GM21528 (cell line): ENCODE data around the gene FARS2.
"Not testable (repeated sequence)": the region's sequence is repeated elsewhere in the genome, so short reads cannot be mapped to it uniquely, and the experiment has no call there.

Source experiments
- ATAC-seq: cut with Tn5 transposase; IDR thresholded peaks from one replicate; pipeline ENCODE4 v1.9.1; 2021; ENCODE audit warnings: mild to moderate bottlenecking, moderate library complexity; ENCODE audit not compliant: unreplicated experiment, low FRiP score

Gene FARS2

DNA sequence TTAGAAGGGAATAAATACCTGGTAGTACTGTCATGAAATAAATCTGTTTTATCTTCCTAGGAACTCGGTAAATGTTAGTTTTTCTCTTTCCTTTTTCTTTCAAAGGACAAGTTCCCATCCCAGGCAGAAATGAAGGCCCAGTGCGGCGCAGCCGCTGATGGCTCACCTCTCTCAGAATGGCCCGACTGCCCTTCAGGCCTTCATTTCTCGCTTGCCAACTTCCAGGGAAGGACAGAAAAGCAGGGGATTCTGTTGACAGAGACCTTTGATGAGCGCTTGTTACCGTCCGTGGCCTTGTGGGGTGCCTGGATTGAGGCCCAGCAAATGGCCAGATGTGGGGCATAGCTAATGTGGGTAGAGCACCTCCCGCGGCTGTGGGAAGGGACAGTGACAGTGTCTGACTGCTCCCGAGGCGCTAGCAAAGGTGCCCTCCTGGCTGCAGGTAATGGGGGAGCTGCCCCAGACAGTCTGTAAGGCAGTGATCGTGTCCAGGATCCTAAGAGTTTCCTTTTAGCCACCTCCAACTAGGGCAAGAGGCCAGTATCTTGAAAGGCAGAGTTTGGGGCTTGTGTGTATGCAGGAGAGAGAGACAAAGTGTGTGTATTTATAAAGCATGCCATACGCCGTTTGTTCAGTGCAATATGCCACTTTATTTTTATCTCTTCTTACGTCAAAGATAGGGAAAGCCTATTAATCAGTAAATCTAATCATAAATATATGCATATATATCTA lies 391.3 kb downstream of the FARS2 start:
- ATAC-seq = no peak

DNA sequence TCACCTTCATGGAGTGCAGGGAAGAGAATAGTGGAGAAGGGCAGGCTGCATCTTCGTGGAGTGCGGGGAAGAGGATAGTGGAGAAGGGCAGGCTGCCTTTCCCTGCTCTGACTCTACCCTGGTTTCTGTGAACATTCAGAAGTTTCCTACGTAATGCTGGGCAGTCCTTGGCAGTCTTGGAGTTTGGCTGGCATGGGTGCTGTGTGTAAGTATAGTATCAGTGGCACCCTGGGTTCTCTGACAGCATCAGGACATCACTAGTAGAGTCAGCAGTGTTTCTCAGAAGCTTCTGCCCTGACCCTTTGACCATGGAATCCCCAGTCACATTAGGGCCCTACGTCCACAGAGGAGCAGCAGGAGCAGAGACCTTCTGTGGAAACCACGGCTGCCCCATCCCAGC lies 392.5 kb downstream of the FARS2 start:
- ATAC-seq = no peak

DNA sequence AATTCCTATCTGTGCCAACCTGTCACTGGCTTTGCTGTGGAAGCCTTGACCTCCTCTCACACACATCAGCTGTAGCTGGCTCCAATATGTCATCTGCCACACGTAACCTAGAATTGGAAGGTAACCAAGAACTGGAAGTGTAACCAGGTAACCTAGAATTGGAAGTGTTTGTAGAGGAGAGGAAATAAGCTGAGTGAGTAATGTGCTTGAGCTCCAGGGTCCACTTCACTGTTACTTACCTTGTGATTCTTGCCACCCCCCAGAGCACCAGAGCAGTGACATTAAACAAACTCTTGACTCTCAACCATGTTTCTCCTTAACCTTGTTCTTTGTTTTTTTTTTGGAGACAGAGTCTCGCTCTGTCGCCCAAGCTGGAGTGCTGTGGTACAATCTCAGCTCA lies 394.9 kb downstream of the FARS2 start:
- ATAC-seq = no peak

DNA sequence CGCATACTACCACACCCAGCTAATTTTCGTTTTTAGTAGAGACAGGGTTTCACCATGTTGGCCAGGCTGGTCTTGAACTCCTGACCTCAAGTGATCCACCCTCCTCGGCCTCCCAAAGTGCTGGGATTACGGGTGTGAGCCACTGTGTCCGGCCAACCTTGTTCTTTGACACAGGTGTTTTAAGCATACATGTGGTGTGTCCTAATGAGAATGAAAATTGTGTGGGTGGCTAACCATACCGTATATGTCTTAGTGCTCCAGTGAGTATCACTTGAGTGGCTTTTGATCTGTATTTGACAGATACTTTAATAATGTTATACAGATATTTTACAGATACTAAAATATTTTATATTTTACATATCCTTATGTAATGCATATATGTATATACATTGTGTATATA lies 395.4 kb downstream of the FARS2 start:
- ATAC-seq = not testable (repeated sequence)

DNA sequence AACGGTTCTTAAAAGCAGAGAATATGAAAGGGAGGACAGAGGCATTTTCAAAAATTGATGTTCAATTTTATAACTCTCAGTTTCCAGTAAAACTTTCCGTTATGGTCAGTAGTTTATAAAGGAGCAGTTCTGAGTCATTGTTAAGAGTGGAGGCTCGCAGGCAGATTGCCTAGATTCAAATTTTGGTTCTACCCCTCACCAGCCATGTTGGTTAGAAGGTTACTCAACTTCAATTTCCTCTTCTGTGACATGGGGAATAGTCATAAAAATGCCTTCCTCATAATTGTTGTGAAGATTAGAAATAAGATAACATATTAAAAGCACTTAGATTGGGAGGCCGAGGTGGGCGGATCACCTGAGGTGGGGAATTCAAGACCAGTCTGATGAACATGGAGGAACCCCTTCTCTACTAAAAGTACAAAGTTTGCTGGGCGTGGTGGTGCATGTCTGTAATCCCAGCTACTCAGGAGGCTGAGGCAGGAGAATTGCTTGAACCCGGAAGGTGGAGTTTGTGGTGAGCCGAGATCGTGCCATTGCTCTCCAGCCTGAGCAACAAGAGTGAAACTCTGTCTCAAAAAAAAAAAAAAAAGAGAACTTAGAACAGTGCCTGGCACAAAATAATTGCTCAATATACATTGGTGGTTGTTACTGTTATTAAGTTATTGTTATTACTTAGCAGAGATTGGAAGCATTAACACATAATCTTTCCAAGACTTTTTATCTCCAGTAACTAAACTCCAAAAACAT lies 396.5 kb downstream of the FARS2 start:
- no peak for ATAC-seq

DNA sequence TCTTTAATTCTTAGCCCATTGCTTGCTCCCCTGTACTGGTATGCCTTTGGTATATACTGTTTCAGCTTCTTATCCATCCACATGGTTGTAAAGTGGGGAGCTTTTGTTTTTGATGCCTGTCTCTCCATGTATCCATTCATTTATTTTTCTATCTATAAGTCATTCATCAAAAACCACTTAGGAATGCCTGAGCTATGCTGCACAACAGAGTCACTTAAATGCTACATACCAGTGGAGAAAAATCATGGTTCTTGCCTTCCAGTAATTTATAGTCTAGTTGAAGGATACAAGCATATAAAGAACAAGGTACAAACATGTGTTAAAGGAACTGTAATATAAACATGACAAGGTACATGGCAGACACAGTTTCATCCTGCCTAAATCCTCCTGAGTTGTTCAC lies 398.2 kb downstream of the FARS2 start:
- no peak for ATAC-seq

DNA sequence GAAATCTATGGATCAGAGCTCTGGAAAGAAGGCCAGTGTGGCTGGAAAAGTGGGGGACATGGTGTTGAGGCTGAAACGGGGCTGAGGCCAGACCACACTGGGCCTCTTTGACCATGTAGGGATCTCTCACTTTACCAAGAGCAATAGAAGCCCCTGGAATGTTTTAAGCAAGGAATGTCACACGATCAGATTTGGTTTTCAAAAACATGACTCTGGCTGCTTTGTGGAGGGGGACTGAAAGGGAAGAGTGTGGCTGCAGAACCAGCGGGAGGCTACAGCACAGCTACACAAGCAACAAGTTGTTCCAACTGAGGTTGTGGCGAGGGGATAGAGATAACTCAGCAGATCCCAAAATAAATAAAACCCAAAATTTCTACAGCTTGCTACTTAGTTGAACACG lies 399.5 kb downstream of the FARS2 start:
- ATAC-seq = no peak

DNA sequence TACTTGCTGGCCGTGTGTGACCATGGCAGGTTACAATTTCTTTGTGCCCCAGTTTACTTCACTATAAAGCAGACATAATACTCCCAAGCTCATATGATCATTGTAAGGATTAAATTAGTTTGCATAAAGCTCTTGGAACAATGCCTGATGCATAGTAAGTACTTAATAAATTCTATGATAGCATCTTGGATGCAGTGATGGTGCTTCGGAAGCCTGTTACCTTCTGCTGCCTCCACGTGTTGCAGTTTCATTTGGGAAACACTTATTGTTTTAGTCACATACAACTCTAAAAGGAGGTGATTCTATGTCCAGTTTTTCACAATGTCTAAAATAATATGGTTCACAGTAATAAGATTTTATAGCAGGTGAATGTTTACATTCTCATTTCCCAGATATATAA lies 401.5 kb downstream of the FARS2 start:
- ATAC-seq = no peak

DNA sequence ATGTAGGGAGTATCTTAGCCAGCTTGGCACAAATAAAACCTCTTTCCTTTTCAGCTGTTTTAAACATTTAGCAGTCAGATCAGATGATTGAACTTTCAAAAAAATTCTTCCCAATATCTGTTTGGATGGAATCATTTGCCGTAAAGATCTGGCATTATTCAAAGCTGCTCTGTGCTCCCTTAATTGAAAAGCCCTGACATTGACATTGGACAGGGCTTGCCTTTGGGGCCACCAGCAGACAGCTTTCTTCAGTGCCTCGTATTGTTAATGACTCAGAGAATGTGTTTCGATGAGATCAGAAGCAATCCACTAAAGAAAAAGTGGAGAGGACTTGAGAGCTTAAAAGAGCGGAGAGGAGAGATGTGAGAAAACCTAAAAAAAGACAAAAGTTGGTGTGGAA lies 401.9 kb downstream of the FARS2 start:
- no peak for ATAC-seq

DNA sequence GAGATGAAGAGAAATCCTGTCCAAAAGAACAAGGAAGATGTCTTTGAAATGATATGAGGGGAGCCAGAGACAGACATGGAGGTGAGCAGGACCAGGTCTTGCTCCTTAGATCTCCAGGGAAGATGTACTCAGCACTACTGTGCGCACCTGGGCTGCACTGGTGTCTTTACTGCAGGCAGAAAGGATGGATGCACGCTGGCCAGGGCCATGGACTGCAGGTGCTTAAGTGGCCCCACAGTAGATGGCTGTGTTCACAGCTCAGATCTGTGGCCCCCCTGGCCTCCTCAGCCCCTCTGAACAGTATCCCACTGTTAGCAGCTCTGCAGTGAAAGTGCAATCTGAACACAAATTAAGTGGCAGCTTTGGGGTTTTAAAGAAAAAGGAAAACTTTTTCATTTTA lies 402.4 kb downstream of the FARS2 start:
- no peak for ATAC-seq

DNA sequence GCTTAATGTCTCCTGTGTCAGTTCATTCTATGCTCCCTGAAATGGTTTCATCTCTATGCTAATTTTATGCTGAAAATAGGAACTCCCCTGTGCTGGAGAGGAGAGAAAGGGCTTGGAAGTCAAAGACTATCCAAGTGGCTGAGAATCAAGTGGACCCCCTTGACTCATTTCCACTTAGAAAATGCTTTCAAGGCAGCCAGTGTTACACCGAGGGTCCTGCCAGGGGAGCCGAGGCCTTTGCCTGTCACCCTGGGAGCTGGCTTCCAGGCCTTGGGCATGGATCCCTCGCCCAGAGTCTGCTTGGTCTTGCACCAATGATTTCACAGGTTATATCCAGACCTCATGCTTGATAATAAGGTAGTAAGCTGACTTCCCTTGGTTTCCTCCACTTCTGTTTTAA lies 402.8 kb downstream of the FARS2 start:
- ATAC-seq = no peak

DNA sequence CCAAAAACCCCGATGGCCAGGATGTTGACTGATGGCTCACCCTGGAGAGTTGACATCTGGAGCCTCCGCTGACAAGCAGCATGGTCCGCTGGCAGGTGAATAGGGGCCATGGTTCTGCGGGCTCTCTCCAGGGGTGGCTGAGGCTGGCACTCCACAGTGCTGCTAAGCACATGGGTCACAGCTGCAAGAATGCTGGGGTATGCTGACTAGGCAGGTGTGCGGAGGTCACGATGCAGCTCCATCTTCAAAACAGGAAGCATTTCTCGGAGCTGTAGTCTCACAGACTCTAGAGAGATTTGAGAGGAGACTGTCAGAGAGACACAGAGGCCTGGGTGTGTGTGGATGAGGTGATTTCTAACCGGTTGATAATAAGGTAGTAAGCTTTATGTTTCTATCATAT lies 403.9 kb downstream of the FARS2 start:
- no peak for ATAC-seq

DNA sequence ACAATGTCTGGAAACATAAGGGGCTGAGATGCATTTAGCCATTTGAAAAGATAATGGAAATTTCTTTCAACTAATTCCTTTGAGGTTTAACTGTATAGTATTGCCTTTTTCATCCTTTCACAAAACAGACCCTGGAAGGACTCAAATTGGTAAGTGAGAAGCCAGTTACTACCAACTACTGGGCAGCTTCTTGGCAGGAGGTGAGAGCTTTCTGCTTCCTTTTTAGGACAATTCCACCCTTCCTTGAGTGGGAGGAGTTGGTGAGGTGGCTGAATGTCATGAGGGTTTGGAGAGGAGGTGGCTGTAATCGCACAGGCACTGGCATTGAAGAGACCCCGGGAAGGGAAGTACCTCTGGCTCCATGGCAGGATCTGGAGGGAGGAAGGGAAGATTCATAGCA lies 404.4 kb downstream of the FARS2 start:
- ATAC-seq = no peak

DNA sequence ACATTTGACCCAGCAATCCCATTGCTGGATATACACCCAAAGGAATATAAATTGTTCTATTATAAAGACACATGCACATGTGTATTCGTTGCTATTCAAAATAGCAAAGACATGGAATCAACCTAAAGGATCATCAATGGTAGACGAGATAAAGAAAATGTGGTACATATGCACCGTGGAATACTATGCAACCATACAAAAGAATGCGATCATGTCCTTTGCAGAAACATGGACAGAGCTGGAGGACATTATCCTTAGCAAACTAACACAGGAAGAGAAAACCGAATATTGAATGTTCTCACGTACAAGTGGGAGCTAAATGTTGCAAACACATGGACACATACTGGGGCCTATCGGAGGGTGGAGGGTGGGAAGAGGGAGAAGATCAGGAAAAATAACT lies 405.4 kb downstream of the FARS2 start:
- no peak for ATAC-seq

DNA sequence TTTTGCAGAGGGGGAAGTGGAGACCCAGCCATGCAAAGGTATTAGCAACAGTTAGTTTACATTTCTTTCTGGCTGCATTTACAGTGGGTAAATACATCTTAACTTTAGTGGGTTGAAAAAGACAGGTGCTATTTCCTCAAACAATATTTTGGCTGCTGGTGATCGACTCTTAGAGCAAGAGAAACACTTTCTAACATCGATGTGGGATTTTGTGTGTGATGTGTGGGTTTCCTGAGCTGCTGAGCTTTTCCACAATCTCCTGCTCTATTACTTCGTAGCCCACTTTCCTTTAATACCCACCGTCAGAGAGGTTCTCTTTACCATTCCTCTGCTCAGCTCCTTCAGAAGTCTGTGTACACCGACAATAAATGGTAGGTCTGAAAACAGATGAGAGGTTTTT lies 406.4 kb downstream of the FARS2 start:
- ATAC-seq = no peak

DNA sequence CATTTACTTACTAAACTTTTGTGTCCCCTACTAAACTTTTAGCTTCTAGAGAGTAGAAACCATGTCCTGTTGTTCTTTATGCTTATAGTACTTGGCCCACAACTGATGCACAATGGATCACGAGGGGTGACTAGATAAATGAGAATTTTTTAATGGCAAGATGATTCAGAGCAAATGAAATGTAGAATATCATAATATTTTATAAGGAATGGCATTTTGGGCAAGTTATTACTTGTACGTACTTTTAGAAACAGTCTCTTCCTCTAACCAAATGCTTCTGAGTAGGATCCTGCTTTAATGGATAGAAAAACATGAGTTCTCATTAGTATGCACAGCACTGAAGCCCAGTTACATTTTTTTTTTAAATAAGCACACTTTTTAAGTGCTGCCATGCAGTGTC lies 409.1 kb downstream of the FARS2 start:
- ATAC-seq = no peak

DNA sequence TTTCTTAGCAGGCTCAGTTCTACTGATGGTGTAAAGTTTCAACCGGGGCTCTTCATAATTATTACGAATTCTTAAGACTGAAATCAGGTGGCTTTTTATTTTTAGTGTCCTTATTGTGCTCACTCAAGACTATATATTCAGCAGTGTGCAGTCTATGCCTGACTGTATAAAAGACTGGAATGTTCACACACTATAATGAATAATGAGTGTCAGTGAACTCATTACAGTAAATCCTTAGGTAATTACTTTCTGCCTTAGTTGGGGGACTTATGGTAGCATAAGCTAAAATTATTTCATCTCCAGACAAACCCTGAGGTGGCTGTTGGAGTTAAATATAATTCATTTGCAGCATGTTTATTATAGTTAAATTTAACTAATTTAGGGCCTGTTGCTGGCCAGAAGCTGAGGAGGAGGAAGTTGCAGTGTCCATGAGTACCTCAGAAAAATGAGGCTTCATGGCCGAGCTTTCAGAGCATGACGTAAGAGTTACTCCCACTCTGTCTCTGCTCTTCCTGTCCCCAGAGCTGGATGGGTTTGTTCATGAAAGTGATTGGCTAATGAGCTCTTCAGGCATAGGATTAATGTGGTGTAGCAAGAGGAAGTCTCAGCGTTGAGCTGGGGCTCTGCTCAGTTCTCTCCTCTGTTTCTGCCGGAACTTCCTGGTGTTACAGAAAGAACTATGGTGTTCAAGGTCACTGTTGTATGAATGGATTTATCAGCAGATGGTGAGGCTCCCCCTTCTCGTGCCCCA lies 409.7 kb downstream of the FARS2 start:
- ATAC-seq = no peak

DNA sequence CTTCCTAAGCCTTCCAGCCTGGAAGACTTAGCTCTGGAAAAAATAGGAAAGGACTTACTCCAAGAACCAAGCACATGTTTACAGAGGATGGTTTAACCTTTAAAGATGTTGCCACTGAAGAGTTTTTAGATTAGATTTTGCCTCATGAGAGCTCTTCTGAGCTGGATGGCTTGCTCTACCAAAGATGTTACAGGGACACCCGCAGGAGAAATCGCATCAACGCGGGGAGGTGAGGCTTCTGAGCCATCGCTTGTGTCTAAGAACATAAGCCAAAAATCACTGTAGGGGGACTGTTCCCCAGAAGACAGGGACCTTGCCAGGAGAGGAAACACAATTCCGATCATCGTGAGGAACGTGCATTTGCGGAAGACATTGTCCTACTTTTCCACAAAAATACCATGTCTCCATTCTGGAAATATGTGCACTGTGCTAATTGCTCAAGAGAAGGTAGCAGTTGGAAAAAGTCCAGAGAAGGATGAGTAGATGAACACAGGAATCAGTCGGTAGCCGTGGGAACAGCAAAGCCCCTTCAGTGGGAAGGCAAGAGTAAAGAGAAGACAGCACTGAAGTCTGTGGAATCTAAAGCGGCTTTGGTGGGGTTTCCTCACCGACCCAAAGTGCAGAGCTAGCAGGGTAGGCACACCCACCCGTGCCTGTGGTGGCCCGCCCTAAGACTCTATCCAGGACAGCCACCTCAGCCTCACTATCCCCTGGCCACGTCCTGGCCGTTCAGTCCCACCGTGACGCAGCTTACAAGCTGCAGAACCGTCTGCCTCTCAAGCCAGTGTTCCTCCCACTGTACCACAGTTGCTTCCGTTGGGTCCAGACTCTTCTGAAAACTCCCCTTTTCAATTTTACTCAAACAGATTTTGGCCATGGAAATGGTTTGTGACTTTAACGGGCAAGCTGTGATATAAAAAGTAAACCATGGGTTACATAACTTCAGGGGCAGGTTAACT lies 410.6 kb downstream of the FARS2 start:
- no peak for ATAC-seq

DNA sequence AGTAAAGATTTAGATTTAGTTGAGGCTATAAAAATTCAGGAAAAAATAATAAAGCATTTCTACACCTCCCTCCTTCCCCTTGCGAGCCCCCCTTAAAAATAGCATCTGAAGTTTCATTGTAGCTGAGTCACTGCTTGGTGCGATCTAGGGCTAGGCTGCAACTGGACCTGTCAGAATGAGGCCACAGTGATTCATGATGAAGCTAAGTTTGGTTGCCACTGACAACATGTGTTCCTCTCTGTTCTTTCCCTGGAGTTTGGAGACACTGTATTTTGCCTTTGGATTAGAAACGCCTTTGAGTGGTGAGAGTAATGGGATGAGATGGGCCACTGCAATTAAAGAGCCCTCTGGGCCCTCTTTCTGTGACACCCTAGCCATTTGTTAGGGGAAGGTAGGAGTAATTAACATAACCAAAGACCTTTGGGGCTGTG lies 411.3 kb downstream of the FARS2 start:
- ATAC-seq = no peak

DNA sequence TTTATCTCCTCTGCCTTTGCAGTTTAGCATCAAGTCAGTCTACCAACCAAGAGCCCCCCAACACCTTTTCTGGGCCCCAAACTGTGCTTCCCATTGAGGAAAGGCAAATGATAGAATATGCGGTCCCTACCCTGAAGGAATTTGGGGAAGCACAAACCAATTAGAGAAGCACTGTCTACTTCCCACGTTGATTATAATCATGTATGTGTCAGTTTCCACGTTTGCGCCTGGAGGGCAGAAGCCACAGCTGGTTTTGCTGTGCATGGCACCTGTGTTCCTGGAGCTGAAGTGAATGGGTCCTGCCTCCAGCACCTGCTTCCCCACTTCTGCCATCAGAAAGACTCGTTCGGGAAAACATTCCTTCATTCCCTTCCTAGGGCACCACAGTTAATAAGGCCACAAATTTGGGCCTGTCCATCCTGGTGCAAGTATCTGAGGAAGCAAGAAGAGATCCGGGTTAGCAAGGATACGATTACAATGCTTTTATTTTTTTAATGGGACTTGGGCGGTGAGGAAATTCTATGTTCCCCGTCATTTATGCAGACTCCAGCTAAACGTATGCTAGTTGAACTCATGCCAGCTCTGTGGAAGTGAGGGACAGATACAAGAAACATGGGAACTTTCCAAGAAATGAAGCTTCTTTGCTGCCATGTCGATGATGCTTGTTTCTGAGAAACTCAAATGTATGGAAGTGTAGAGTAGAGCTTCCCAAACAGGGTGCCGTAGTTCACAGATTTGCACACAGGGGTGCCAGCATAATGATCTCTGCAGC lies 411.9 kb downstream of the FARS2 start:
- ATAC-seq = no peak
